Activated CD8-positive, alpha-beta T cell treated with anti-CD3 and anti-CD28 coated beads, Interleukin-2, amount 10 ng/mL, durations not matched to agents 7 days and 5 days (primary cell): ENCODE measurements around the gene RTL10. TPM values are rescaled to one million over a fixed set of nuclear protein-coding genes. Genes with fewer than 3 reads are reported as not detected.

Experiments
- ATAC-seq: fragments of 150-1000 bp; cut with Tn5 transposase; one replicate; pipeline ENCODE4 v1.10.0; 2021; ENCODE audit warnings: moderate library complexity
- CTCF ChIA-PET: fragments of 350-600 bp; sonication (Branson Sonifier 250); formaldehyde crosslinking; loops from one replicate; lab custom pipeline; 2021; ENCODE audit warnings: antibody characterized with exemption; lab: Charles Lee
- POLR2A ChIA-PET: fragments of 350-600 bp; sonication (Branson Sonifier 250); formaldehyde crosslinking; loops from one replicate; lab custom pipeline; 2021; ENCODE audit warnings: antibody characterized with exemption; lab: Charles Lee
- DNase-seq: peaks from one replicate; pipeline ENCODE4 v3.0.0-alpha.2; 2020
- H3K27ac Mint-ChIP-seq: one replicate; pipeline ENCODE4 v1.8.0; 2021; ENCODE audit warnings: mild to moderate bottlenecking, mixed read lengths
- H3K27me3 Mint-ChIP-seq: one replicate; pipeline ENCODE4 v1.8.0; 2021; ENCODE audit warnings: low read depth, mixed read lengths
- H3K36me3 Mint-ChIP-seq: one replicate; pipeline ENCODE4 v1.8.0; 2021; ENCODE audit warnings: low read depth, mixed read lengths
- H3K4me1 Mint-ChIP-seq: one replicate; pipeline ENCODE4 v1.8.0; 2021; ENCODE audit warnings: low read depth, mixed read lengths
- H3K4me3 Mint-ChIP-seq: one replicate; pipeline ENCODE4 v1.8.0; 2021; ENCODE audit warnings: mild to moderate bottlenecking, mixed read lengths
- H3K9me3 Mint-ChIP-seq: one replicate; pipeline ENCODE4 v1.8.0; 2022; ENCODE audit warnings: mixed read lengths; ENCODE audit not compliant: insufficient read depth
- total RNA-seq, 2 experiments: library from RNA; stranded (reverse); gene quantifications; one replicate each; pipeline ENCODE4 v1.2.3, GENCODE V29; 2021

The RTL10 gene
- total RNA-seq, 2 experiments from 2014 or later: 16.1 to 17.0 TPM

GRCh38 chr22:19824212-19824925 is 30.3 kb downstream of the RTL10 start:
- Mint-ChIP-seq H3K36me3 (no peaks in the 10 kb centered on the region), H3K27me3 (no peaks in the 10 kb centered on the region), H3K4me3 (no peak overlapping the region), H3K27ac (no peak overlapping the region), H3K9me3 (no peaks in the 10 kb centered on the region), H3K4me1 (no peaks in the 10 kb centered on the region)
- POLR2A ChIA-PET: no interaction called here
- CTCF ChIA-PET: no interaction called here
- DNase-seq (no peak), ATAC-seq (no peak)

- H3K4me3 Mint-ChIP-seq: no peak overlapping the region
- no peak overlapping the region for H3K27ac Mint-ChIP-seq
- no peaks in the 10 kb centered on the region for H3K4me1 Mint-ChIP-seq
- CTCF ChIA-PET: no interaction called here
- H3K36me3 Mint-ChIP-seq: no peaks in the 10 kb centered on the region
- ATAC-seq (no peak), DNase-seq (no peak)
- no peaks in the 10 kb centered on the region for H3K9me3 Mint-ChIP-seq
- POLR2A ChIA-PET: no interaction called here
- H3K27me3 Mint-ChIP-seq: no peaks in the 10 kb centered on the region
Observed at GRCh38 chr22:19823902-19824211, 30.8 kb downstream of the RTL10 start.

- Mint-ChIP-seq H3K4me1 (no peaks in the 10 kb centered on the region), H3K4me3 (no peak overlapping the region), H3K9me3 (no peaks in the 10 kb centered on the region), H3K27me3 (no peaks in the 10 kb centered on the region), H3K27ac (no peak overlapping the region), H3K36me3 (no peaks in the 10 kb centered on the region)
- ChIA-PET CTCF (interaction anchor here (0.5 kb wide), 1 partner anchor 1664 kb away, joined by 3 read pairs; no protein-coding TSS in a partner anchor), POLR2A (no interaction called here)
- DNase-seq (no peak), ATAC-seq (no peak)
Observed at GRCh38 chr22:19823191-19823901, 31.3 kb downstream of the RTL10 start.

GRCh38 chr22:19822301-19823117 is 32.2 kb downstream of the RTL10 start:
- ChIA-PET CTCF (interaction anchor here (0.5 kb wide), 1 partner anchor 1663 kb away, joined by 3 read pairs; no protein-coding TSS in a partner anchor), POLR2A (no interaction called here)
- ATAC-seq (no peak), DNase-seq (no peak)
- Mint-ChIP-seq H3K27me3 (no peaks in the 10 kb centered on the region), H3K27ac (no peak overlapping the region), H3K4me3 (no peak overlapping the region), H3K9me3 (no peaks in the 10 kb centered on the region), H3K4me1 (no peaks in the 10 kb centered on the region), H3K36me3 (no peaks in the 10 kb centered on the region)

GRCh38 chr22:19821523-19822300 is 33.0 kb downstream of the RTL10 start:
- H3K9me3 Mint-ChIP-seq: no peaks in the 10 kb centered on the region
- DNase-seq: no peak
- no peak overlapping the region for H3K4me3 Mint-ChIP-seq
- no peaks in the 10 kb centered on the region for H3K27me3 Mint-ChIP-seq
- no peak overlapping the region for H3K27ac Mint-ChIP-seq
- no peaks in the 10 kb centered on the region for H3K4me1 Mint-ChIP-seq
- POLR2A ChIA-PET: no interaction called here
- H3K36me3 Mint-ChIP-seq: no peaks in the 10 kb centered on the region
- ATAC-seq: no peak
- CTCF ChIA-PET: no interaction called here

GRCh38 chr22:19820880-19821522 is 33.7 kb downstream of the RTL10 start:
- DNase-seq (no peak), ATAC-seq (no peak)
- POLR2A ChIA-PET: no interaction called here
- H3K27me3 Mint-ChIP-seq: no peaks in the 10 kb centered on the region
- no peak overlapping the region for H3K4me3 Mint-ChIP-seq
- no peaks in the 10 kb centered on the region for H3K9me3 Mint-ChIP-seq
- H3K4me1 Mint-ChIP-seq: no peaks in the 10 kb centered on the region
- H3K36me3 Mint-ChIP-seq: no peaks in the 10 kb centered on the region
- CTCF ChIA-PET: no interaction called here
- no peak overlapping the region for H3K27ac Mint-ChIP-seq

- Mint-ChIP-seq H3K4me1 (peaks cover 2% of the 10 kb centered on the region), H3K9me3 (no peaks in the 10 kb centered on the region), H3K27ac (no peak overlapping the region), H3K27me3 (no peaks in the 10 kb centered on the region), H3K4me3 (no peak overlapping the region), H3K36me3 (no peaks in the 10 kb centered on the region)
- POLR2A ChIA-PET: no interaction called here
- CTCF ChIA-PET: no interaction called here
- ATAC-seq (no peak), DNase-seq (no peak)
Observed at GRCh38 chr22:19819911-19820879, 34.5 kb downstream of the RTL10 start.

GRCh38 chr22:19819208-19819910 is 35.3 kb downstream of the RTL10 start:
- Mint-ChIP-seq H3K9me3 (no peaks in the 10 kb centered on the region), H3K4me1 (peaks cover 3% of the 10 kb centered on the region), H3K4me3 (no peak overlapping the region), H3K27me3 (no peaks in the 10 kb centered on the region), H3K36me3 (no peaks in the 10 kb centered on the region), H3K27ac (no peak overlapping the region)
- ChIA-PET CTCF (no interaction called here), POLR2A (no interaction called here)
- ATAC-seq (no peak), DNase-seq (no peak)

GRCh38 chr22:19818324-19819207 is 36.1 kb downstream of the RTL10 start:
- H3K27me3 Mint-ChIP-seq: no peaks in the 10 kb centered on the region
- no peak overlapping the region for H3K27ac Mint-ChIP-seq
- H3K4me3 Mint-ChIP-seq: no peak overlapping the region
- ATAC-seq (no peak), DNase-seq (no peak)
- POLR2A ChIA-PET: no interaction called here
- H3K9me3 Mint-ChIP-seq: no peaks in the 10 kb centered on the region
- no peaks in the 10 kb centered on the region for H3K36me3 Mint-ChIP-seq
- CTCF ChIA-PET: no interaction called here
- H3K4me1 Mint-ChIP-seq: peaks cover 3% of the 10 kb centered on the region
